GM21786 (cell line): ENCODE measurements around the gene LAPTM5.

ENCODE experiments used
- ATAC-seq: cut with Tn5 transposase; IDR thresholded peaks from one replicate; pipeline ENCODE4 v1.9.1; 2021; ENCODE audit not compliant: unreplicated experiment

The LAPTM5 gene

GRCh38 chr1:30758121-30758688, 631 bp upstream of the LAPTM5 start:
- no peak for ATAC-seq

GRCh38 chr1:30756545-30757351, 826 bp downstream of the LAPTM5 start:
- no peak for ATAC-seq

- no peak for ATAC-seq
Measured at GRCh38 chr1:30756206-30756544, 1.4 kb downstream of the LAPTM5 start.

- no peak for ATAC-seq
Measured at GRCh38 chr1:30755746-30756145, 1.8 kb downstream of the LAPTM5 start.

GRCh38 chr1:30755334-30755733, 2.2 kb downstream of the LAPTM5 start:
- no peak for ATAC-seq

GRCh38 chr1:30754684-30755171, 2.8 kb downstream of the LAPTM5 start:
- ATAC-seq = peak; percentile 53

- no peak for ATAC-seq
Measured at GRCh38 chr1:30753660-30754123, 3.9 kb downstream of the LAPTM5 start.

- no peak for ATAC-seq
Measured at GRCh38 chr1:30753118-30753517, 4.5 kb downstream of the LAPTM5 start.

- ATAC-seq = no peak
Measured at GRCh38 chr1:30752651-30752908, 5.0 kb downstream of the LAPTM5 start.

GRCh38 chr1:30751830-30752650, 5.5 kb downstream of the LAPTM5 start:
- ATAC-seq = no peak

GRCh38 chr1:30750731-30751291, 6.8 kb downstream of the LAPTM5 start:
- peak; percentile 13 for ATAC-seq

GRCh38 chr1:30749691-30750583, 7.6 kb downstream of the LAPTM5 start:
- ATAC-seq = no peak

GRCh38 chr1:30748699-30749401, 8.7 kb downstream of the LAPTM5 start:
- no peak for ATAC-seq

- ATAC-seq = no peak
Measured at GRCh38 chr1:30748098-30748698, 9.4 kb downstream of the LAPTM5 start.

GRCh38 chr1:30747033-30748008, 10.3 kb downstream of the LAPTM5 start:
- ATAC-seq = no peak

- no peak for ATAC-seq
Measured at GRCh38 chr1:30746212-30747032, 11.2 kb downstream of the LAPTM5 start.

- no peak for ATAC-seq
Measured at GRCh38 chr1:30745834-30746208, 11.8 kb downstream of the LAPTM5 start.
